HEK293 (cell line): ENCODE measurements around the gene SUMO3.

Experiments
- CTCF ChIP-seq: fragments of 450-650 bp; formaldehyde crosslinking; IDR thresholded peaks from 2 replicates; pipeline ENCODE4 v1.5.1; 2016; ENCODE audit warnings: missing biosample characterization, missing genetic modification characterization
- TCF7L2 ChIP-seq: IDR thresholded peaks from 2 replicates; pipeline ENCODE4 v1.6.1; 2011; ENCODE audit warnings: low read depth, mild to moderate bottlenecking, inconsistent platforms, low read length, moderate library complexity, borderline replicate concordance
- ZBTB1 ChIP-seq: fragments of 450-650 bp; formaldehyde crosslinking; IDR thresholded peaks from 2 replicates; pipeline ENCODE4 v1.5.1; 2016; ENCODE audit warnings: missing biosample characterization, missing genetic modification characterization
- ZBTB20 ChIP-seq: fragments of 450-650 bp; formaldehyde crosslinking; IDR thresholded peaks from 2 replicates; pipeline ENCODE4 v1.5.1; 2016; ENCODE audit warnings: missing biosample characterization, missing genetic modification characterization
- ZNF121 ChIP-seq: fragments of 450-650 bp; formaldehyde crosslinking; IDR thresholded peaks from 2 replicates; pipeline ENCODE4 v1.5.1; 2016; ENCODE audit warnings: missing biosample characterization, missing genetic modification characterization
- ZNF548 ChIP-seq: fragments of 450-650 bp; formaldehyde crosslinking; IDR thresholded peaks from 2 replicates; pipeline ENCODE4 v1.5.1; 2016; ENCODE audit warnings: missing biosample characterization, missing genetic modification characterization
- TF ChIP-seq, protein P1 (sequence below): sonication (generic); formaldehyde crosslinking; IDR thresholded peaks from 2 replicates; pipeline ENCODE4 v1.8.1; 2022; ENCODE audit warnings: mild to moderate bottlenecking, moderate library complexity, missing genetic modification reagents

DNA sequence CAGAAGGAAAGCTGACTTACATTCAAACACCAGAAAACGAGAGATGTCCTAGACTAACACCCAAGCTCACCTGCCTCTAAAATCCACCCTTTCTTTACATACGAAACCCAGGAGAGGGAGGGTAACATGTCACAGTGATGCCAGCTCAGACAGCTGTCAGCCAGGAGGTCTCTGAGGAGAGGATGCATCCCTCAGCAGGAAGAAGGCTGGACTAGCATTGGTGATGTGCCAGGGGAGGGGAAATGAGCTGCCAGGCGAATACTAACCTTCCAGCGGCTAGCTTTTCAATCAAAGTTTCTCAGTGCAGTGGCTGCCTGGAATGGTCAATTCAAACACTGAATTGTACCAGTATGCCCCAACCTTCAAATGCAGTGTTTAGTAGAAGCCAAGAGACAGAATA is 12.6 kb downstream of the SUMO3 start:
- TF ChIP-seq TCF7L2 (no peak), ZBTB20 (no peak), ZNF548 (no peak), ZNF121 (no peak), CTCF (tag by site-specific recombination) (no peak), ZBTB1 (tag by site-specific recombination) (no peak)
- TF ChIP-seq, protein P1, sequence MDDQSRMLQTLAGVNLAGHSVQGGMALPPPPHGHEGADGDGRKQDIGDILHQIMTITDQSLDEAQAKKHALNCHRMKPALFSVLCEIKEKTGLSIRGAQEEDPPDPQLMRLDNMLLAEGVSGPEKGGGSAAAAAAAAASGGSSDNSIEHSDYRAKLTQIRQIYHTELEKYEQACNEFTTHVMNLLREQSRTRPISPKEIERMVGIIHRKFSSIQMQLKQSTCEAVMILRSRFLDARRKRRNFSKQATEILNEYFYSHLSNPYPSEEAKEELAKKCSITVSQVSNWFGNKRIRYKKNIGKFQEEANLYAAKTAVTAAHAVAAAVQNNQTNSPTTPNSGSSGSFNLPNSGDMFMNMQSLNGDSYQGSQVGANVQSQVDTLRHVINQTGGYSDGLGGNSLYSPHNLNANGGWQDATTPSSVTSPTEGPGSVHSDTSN: no peak
